HS-27A (cell line): Measurements from ENCODE around the gene STK32C.

ENCODE experiments used
- DNase-seq: peaks from one replicate; pipeline ENCODE4 v3.0.0-alpha.2; 2012; ENCODE audit warnings: low read depth, missing footprints

Gene STK32C

GRCh38 chr10:132209978-132210530, 97.7 kb downstream of the STK32C start:
- no peak for DNase-seq

GRCh38 chr10:132209130-132209529, 98.6 kb downstream of the STK32C start:
- DNase-seq, result no peak

GRCh38 chr10:132208462-132209050, 99.2 kb downstream of the STK32C start:
- no peak for DNase-seq

- DNase-seq, result no peak
Observed at GRCh38 chr10:132207536-132208461, 100.0 kb downstream of the STK32C start.

- no peak for DNase-seq
Observed at GRCh38 chr10:132206806-132207535, 100.8 kb downstream of the STK32C start.

GRCh38 chr10:132206377-132206745, 101.4 kb downstream of the STK32C start:
- DNase-seq, result no peak

GRCh38 chr10:132205650-132206376, 101.9 kb downstream of the STK32C start:
- DNase-seq, result no peak

GRCh38 chr10:132204781-132205473, 102.8 kb downstream of the STK32C start:
- DNase-seq, result no peak

- no peak for DNase-seq
Observed at GRCh38 chr10:132204078-132204780, 103.5 kb downstream of the STK32C start.

- no peak for DNase-seq
Observed at GRCh38 chr10:132203256-132204077, 104.3 kb downstream of the STK32C start.

GRCh38 chr10:132202070-132202970, 105.4 kb downstream of the STK32C start:
- DNase-seq, result no peak

GRCh38 chr10:132201111-132201969, 106.4 kb downstream of the STK32C start:
- no peak for DNase-seq

GRCh38 chr10:132200344-132201110, 107.2 kb downstream of the STK32C start:
- DNase-seq, result no peak

- no peak for DNase-seq
Observed at GRCh38 chr10:132199854-132200311, 107.9 kb downstream of the STK32C start.

GRCh38 chr10:132199268-132199853, 108.4 kb downstream of the STK32C start:
- DNase-seq, result no peak
